Upper lobe of right lung (tissue), 1 donor: Measurements from ENCODE around the gene GOLGA6L7. TPM values are rescaled to one million over a fixed set of nuclear protein-coding genes. Genes with fewer than 3 reads are reported as not detected.

Source experiments
- ATAC-seq: fragments of 200-7000 bp; cut with Tn5 transposase; one replicate; pipeline ENCODE4 v1.9.1; 2020; ENCODE audit warnings: mild to moderate bottlenecking, moderate library complexity
- DNase-seq: peaks from one replicate; pipeline ENCODE4 v3.0.0-alpha.2; 2020
- H3K27ac ChIP-seq: fragments of 200-600 bp; one replicate; pipeline ENCODE4 v1.8.0; 2022
- H3K27me3 ChIP-seq: fragments of 200-600 bp; one replicate; pipeline ENCODE4 v1.8.0; 2022; ENCODE audit warnings: mild to moderate bottlenecking
- H3K36me3 ChIP-seq: fragments of 200-600 bp; one replicate; pipeline ENCODE4 v1.8.0; 2022
- H3K4me1 ChIP-seq: fragments of 200-600 bp; one replicate; pipeline ENCODE4 v1.8.0; 2022
- H3K4me3 ChIP-seq: fragments of 200-600 bp; one replicate; pipeline ENCODE4 v1.8.0; 2022; ENCODE audit warnings: mild to moderate bottlenecking
- H3K9me3 ChIP-seq: fragments of 200-600 bp; one replicate; pipeline ENCODE4 v1.8.0; 2022
- CTCF ChIP-seq: fragments of 200-600 bp; IDR thresholded peaks from one replicate; pipeline ENCODE4 v1.8.0; 2022; ENCODE audit warnings: antibody characterized with exemption
- intact Hi-C: fragments of 100-400 bp; cut with DNase I; formaldehyde crosslinking; loops from one replicate; pipeline ENCODE4 v1.11.0; 2022
- total RNA-seq: library from RNA; stranded (reverse); fragmentation: NEBNext Ultra II Directional; extraction: Animal tissue kit (Norgen Biotek cat#: 25700); gene quantifications from one replicate; pipeline ENCODE4 v1.2.1, GENCODE V29; 2021
- donor health status: DM: no; HTN: yes; CAD: no; lungs with severe emphysema.

GOLGA6L7 gene
- total RNA-seq, 1 donor from 2014 or later = not detected

- Histone ChIP-seq H3K27ac (no peak overlapping the region), H3K4me3 (no peak overlapping the region), H3K27me3 (peaks cover 1% of the 10 kb centered on the region), H3K4me1 (no peaks in the 10 kb centered on the region), H3K9me3 (no peaks in the 10 kb centered on the region), H3K36me3 (no peaks in the 10 kb centered on the region)
- intact Hi-C loops = no loop called here
- DNase-seq (no peak), ATAC-seq (peak; percentile 5)
- no peak for TF ChIP-seq CTCF
These were observed 31.1 kb upstream of the GOLGA6L7 start for GRCh38 chr15:28879551-28879950.

GRCh38 chr15:28878209-28878608 is 29.8 kb upstream of the GOLGA6L7 start:
- no peak overlapping the region for H3K4me3 ChIP-seq
- H3K9me3 ChIP-seq = no peaks in the 10 kb centered on the region
- intact Hi-C loops = no loop called here

GRCh38 chr15:28876845-28877185 is 28.4 kb upstream of the GOLGA6L7 start:
- DNase-seq = no peak
- Histone ChIP-seq H3K4me3 (no peak overlapping the region), H3K9me3 (no peaks in the 10 kb centered on the region), H3K4me1 (no peaks in the 10 kb centered on the region), H3K36me3 (no peaks in the 10 kb centered on the region), H3K27me3 (no peaks in the 10 kb centered on the region), H3K27ac (no peak overlapping the region)
- no peak for ATAC-seq
- intact Hi-C loops = no loop called here
- TF ChIP-seq CTCF = no peak

More at GRCh38 chr15:28878209-28878608, 29.8 kb upstream of the GOLGA6L7 start:
- TF ChIP-seq CTCF = no peak
- DNase-seq (no peak), ATAC-seq (no peak)
- Histone ChIP-seq H3K36me3 (no peaks in the 10 kb centered on the region), H3K4me1 (no peaks in the 10 kb centered on the region), H3K27me3 (no peaks in the 10 kb centered on the region), H3K27ac (no peak overlapping the region)

- ATAC-seq (no peak), DNase-seq (no peak)
- TF ChIP-seq CTCF = no peak
- Histone ChIP-seq H3K27ac (no peak overlapping the region), H3K4me3 (no peak overlapping the region), H3K36me3 (no peaks in the 10 kb centered on the region), H3K4me1 (no peaks in the 10 kb centered on the region), H3K27me3 (no peaks in the 10 kb centered on the region), H3K9me3 (no peaks in the 10 kb centered on the region)
- intact Hi-C loops = no loop called here
These were observed 27.8 kb upstream of the GOLGA6L7 start for GRCh38 chr15:28876131-28876844.

GRCh38 chr15:28875461-28876000 is 27.1 kb upstream of the GOLGA6L7 start:
- no peak overlapping the region for H3K27ac ChIP-seq
- no peak overlapping the region for H3K4me3 ChIP-seq
- H3K4me1 ChIP-seq = no peaks in the 10 kb centered on the region
- H3K36me3 ChIP-seq = no peaks in the 10 kb centered on the region
- ATAC-seq (no peak), DNase-seq (no peak)
- TF ChIP-seq CTCF = no peak
- intact Hi-C loops = no loop called here
- H3K27me3 ChIP-seq = no peaks in the 10 kb centered on the region
- H3K9me3 ChIP-seq = no peaks in the 10 kb centered on the region
